GM18502 (cell line): ENCODE results near the gene VPS37C.

Experiments
- ATAC-seq: cut with Tn5 transposase; IDR thresholded peaks from one replicate; pipeline ENCODE4 v1.9.1; 2021; ENCODE audit warnings: mild to moderate bottlenecking; ENCODE audit not compliant: unreplicated experiment, poor library complexity

Gene VPS37C

GRCh38 chr11:61082062-61082870 lies 79.0 kb downstream of the VPS37C start:
- ATAC-seq, result no peak

GRCh38 chr11:61080986-61081590 lies 80.1 kb downstream of the VPS37C start:
- ATAC-seq, result no peak

- no peak for ATAC-seq
Measured at GRCh38 chr11:61080526-61080925, 80.7 kb downstream of the VPS37C start.
